Fibroblast of villous mesenchyme (primary cell): ENCODE results near the gene B3GALT6. TPM values are rescaled to one million over a fixed set of nuclear protein-coding genes. Genes with fewer than 3 reads are reported as not detected.
"Not testable (repeated sequence)": the region's sequence is repeated elsewhere in the genome, so short reads cannot be mapped to it uniquely, and the experiment has no call there.

Source experiments
- DNase-seq: peaks from one replicate; pipeline ENCODE4 v3.0.0-alpha.2; 2010; ENCODE audit warnings: low read depth
- H3K4me3 ChIP-seq: 2 replicates; pipeline ENCODE4 v1.5.1; 2011; ENCODE audit warnings: low read depth, mild to moderate bottlenecking, low read length
- total RNA-seq: library from RNA; depleted of rRNA; stranded (reverse); fragments of >200 nt; gene quantifications from 2 replicates; pipeline ENCODE4 v1.2.3, GENCODE V29; 2012
- TF ChIP-seq, protein P1 (sequence below): IDR thresholded peaks from 2 replicates; pipeline ENCODE4 v1.5.1; 2012; ENCODE audit warnings: low read depth, mild to moderate bottlenecking, low read length; ENCODE audit not compliant: insufficient read depth

The B3GALT6 gene
- total RNA-seq, 1 donor, result 25.0 TPM

DNA sequence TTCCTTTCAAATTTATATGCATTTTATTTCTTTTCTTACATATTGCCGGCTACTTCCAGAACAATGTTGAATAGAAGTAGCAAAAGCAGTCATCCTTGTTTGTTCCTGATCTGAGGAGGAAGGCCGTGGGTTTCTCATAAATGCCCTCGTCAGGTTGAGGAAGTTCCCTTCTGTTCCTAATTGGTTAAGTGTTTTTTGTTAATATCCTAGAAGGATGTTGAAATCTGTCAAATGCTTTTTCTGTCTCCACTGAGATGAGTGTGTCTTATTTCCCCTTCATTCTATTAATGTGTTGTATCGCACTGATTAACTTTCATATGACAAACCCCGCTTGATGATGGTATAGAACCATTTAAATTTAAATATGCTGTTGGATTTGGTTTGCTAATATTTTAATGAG lies 42.9 kb upstream of the B3GALT6 start:
- TF ChIP-seq, protein P1, sequence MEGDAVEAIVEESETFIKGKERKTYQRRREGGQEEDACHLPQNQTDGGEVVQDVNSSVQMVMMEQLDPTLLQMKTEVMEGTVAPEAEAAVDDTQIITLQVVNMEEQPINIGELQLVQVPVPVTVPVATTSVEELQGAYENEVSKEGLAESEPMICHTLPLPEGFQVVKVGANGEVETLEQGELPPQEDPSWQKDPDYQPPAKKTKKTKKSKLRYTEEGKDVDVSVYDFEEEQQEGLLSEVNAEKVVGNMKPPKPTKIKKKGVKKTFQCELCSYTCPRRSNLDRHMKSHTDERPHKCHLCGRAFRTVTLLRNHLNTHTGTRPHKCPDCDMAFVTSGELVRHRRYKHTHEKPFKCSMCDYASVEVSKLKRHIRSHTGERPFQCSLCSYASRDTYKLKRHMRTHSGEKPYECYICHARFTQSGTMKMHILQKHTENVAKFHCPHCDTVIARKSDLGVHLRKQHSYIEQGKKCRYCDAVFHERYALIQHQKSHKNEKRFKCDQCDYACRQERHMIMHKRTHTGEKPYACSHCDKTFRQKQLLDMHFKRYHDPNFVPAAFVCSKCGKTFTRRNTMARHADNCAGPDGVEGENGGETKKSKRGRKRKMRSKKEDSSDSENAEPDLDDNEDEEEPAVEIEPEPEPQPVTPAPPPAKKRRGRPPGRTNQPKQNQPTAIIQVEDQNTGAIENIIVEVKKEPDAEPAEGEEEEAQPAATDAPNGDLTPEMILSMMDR, result no peak
- no peak for DNase-seq
- no peak overlapping the region for H3K4me3 ChIP-seq

DNA sequence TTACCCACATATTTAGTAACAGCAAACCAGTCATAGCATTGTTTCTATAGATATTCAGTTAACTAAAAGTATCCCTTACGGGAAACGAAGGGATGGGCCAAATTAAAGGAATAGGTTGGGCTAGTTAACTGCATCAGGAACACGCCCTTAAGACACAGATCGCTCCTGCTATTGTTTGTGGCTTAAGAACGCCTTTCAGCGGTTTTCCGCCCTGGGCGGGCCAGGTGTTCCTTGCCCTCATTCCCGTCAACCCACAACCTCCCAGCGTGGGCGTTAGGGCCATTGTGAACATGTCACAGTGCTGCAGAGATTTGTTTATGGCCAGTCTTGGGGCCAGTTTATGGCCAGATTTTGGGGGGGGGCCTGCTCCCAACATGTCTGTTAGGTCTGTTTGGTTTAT lies 40.3 kb upstream of the B3GALT6 start:
- DNase-seq, result no peak
- TF ChIP-seq, protein P1, result no peak
- no peak overlapping the region for H3K4me3 ChIP-seq

DNA sequence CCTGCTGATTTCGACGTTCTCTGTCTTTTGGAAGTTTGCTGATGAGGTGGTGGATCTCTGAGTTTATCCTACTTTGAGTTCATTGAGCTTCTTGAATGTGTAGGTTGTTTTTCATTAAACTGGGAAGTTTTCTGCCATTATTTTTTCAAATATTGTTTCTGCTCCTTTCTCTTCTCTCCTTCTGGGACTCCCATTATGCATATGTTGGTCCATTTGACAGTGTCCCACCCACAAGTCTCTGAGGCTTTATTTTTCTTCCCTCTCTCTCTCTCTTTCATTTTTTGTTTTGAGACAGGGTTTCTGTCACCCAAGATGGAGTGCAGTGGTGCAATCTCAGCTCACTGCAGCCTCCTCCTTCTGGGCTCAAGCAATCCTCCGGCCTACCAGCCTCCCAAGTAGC lies 37.3 kb upstream of the B3GALT6 start:
- peak; percentile 6 for DNase-seq
- no peak overlapping the region for H3K4me3 ChIP-seq
- TF ChIP-seq, protein P1, result no peak

DNA sequence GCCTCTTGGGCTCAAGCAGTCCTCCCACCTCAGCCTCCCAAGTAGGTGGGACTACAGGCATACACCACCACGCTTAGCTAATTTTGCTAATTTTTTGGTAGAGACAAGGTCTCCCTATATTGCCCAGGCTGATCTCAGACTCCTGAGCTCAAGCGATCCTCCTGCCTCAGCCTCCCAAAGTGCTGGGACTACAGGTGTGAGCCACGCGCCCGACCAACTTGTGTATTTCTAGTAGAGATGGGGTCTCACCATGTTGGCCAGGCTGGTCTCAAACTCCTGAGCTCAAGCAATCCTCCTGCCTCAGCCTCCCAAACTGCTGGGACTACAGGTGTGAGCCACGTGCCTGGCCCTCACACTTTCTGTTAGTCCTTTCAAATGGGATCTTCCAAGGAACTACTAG lies 36.3 kb upstream of the B3GALT6 start:
- H3K4me3 ChIP-seq, DNase-seq: not testable (repeated sequence)

DNA sequence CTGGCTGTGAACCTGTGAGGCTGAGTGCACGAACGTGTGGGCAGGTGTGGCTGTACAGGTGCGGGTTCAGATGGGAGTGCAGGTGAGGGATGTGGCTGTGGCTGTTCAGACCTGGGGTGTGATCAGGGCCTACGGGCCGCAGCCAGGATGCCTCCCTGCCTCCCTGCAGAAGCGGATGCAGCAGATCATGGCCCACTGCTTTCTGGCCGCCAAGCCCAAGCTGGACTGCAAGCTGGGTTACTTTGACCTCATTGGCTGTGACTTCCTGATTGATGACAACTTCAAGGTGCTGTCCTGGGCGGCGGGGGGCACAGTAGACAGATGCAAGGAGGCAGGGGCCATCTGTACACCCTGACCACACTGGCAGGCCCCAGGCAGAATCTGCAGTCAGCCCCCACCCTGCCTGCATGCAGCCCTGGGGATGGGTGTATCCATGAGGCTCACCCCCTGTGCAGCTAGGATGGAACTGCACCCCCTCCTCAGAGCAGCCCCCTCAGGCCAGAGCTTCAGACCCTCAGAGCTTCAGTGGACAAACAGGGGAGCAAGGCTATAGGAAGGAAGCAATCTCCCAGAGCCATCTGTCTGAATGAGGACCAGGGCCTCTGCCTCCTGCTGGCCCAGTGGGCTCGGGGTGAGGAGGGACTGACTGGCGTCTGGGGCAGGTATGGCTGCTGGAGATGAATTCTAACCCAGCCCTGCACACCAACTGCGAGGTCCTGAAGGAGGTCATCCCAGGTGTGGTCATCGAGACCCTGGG lies 35.4 kb upstream of the B3GALT6 start:
- no peak for DNase-seq
- TF ChIP-seq, protein P1, result no peak
- H3K4me3 ChIP-seq, result no peak overlapping the region

DNA sequence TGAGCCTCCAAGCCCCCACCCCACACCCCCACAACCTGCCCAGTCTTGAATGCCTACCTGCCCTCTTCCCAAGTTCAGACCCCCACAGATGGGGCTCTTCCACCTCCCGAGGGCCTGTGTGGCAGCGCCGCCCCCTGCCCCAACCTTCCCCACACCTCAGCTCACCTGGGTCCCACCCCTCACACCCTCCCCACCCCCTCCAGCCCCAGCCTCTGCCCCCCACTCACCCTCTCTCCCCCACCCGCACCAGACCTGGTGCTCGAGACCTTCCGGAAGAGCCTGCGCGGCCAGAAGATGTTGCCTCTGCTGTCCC lies 34.9 kb upstream of the B3GALT6 start:
- TF ChIP-seq, protein P1, result no peak
- no peak for DNase-seq
- no peak overlapping the region for H3K4me3 ChIP-seq

DNA sequence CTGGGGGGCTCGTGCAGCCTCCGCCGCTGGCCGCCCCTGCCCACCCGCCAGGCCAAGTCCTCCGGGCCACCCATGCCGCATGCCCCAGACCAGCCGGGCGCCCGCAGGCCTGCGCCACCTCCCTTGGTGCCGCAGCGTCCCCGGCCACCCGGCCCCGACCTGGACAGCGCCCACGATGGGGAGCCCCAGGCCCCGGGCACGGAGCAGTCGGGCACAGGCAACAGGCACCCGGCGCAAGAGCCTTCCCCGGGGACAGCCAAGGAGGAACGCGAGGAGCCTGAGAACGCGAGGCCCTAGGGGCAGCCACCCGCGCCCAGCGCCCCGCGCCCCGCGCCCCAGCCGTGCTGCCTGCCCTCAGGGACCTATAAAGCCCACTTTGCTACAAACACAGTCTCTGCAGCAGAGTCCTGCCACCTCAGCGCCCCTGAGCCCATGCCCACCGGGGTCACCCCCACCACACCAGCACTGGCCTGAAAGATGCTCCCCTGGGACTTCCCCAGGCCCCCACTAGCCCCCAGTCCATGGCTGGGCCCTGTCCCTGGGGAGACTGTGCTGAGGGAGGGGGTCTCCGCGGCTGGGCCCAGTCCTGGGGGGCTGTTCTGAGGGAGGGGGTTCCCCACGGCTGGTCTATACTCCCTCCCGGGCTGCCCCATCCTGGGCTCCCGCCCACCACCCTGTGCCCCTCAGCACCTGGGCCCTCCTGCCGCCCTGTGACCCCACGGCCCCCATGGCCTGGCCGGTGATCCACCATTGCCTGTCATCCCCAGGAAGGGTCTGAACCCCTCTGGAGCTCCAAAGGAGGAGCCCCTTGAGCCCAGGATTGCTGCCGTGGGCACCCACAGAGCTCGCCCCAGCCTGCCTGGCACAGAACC lies 34.2 kb upstream of the B3GALT6 start:
- no peak for DNase-seq
- TF ChIP-seq, protein P1, result no peak

More for the DNA sequence above, 34.2 kb upstream of the B3GALT6 start:
- H3K4me3 ChIP-seq, result no peak overlapping the region
